ENCODE data around the gene TBC1D4. TPM values are rescaled to one million over a fixed set of nuclear protein-coding genes. Genes with fewer than 3 reads are reported as not detected.

Gene TBC1D4
- total and polyA plus RNA-seq, 10 of the 15 experiments (the other 5 are each of a cell fraction or from before 2014, with no cell fraction given), result 11.0 to 38.6 (median 25.5) TPM

DNA sequence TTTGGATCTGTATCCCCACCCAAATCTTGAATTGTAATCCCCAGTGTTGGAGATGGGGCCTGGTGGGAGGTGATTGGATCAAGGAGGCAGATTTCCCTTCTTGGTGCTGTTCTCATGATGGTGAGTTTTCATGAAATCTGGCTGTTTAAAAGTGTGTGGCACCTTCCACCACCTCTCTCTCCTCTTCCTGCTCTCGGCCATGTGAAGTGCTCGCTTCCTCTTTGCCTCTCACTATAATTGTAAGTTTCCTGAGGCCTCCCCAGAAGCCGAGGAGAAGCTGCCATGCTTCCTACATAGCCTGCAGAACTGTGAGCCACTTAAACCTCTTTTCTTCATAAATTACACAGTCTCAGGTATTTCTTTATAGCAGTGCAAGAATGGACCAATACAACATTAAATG lies 40.0 kb upstream of the TBC1D4 start:
- no TSS peak for BruUV-seq (replicated peaks)
- in situ Hi-C loops (cut with MboI) (no loop called here), intact Hi-C loops (cut with micrococcal nuclease; ENCODE audit: unreplicated experiment) (no loop called here)
- ChIA-PET POLR2A (interaction anchor here (0.6 kb wide), 1 partner anchor 142 kb away, joined by 5 read pairs; no protein-coding TSS in a partner anchor), RAD21 (ENCODE audit: unreplicated experiment) (no interaction called here), CTCF (interaction anchor here (1.4 kb wide), 2 partner anchors 8 to 12 kb away, joined by 3 to 4 read pairs; no protein-coding TSS in a partner anchor), SMC1A (ENCODE audit: uncharacterized antibody, unreplicated experiment) (no interaction called here)
- Histone ChIP-seq H3K36me3 (ENCODE audit: control insufficient read depth in 2 of 2, insufficient read depth in 2 of 2, low read length in 1 of 2) (no peaks in the 10 kb centered on the region), H3K4me2 (ENCODE audit: control insufficient read depth, insufficient read depth) (no peak overlapping the region), H3K9ac (ENCODE audit: control insufficient read depth, insufficient read depth, low read length) (no peak overlapping the region), H4K20me1 (ENCODE audit: control insufficient read depth, insufficient read depth) (no peaks in the 10 kb centered on the region), H3K79me2 (ENCODE audit: control insufficient read depth, insufficient read depth, low read length) (no peaks in the 10 kb centered on the region), H3K27ac (ENCODE audit: control insufficient read depth, insufficient read depth) (no peak overlapping the region), H2AFZ (ENCODE audit: control insufficient read depth, low read depth, low read length) (no peak overlapping the region; the same call in 1 of the 2 replicates), H3K4me1 (ENCODE audit: control insufficient read depth, insufficient read depth, low read length) (no peaks in the 10 kb centered on the region), H3K27me3 (replicated peaks in 1 of 2; ENCODE audit: control insufficient read depth in 2 of 2, insufficient read depth in 2 of 2, low read length in 1 of 2) (no peaks in the 10 kb centered on the region), H3K9me3 (replicated peaks; ENCODE audit: control insufficient read depth, insufficient read depth, low read length) (peaks cover 8% of the 10 kb centered on the region; the same call in 2 of the 3 replicates), H3K4me3 (no peak overlapping the region)
- DNase-seq (ENCODE audit: low read depth, low spot score) (no peak), FAIRE-seq (peak; percentile 52), ATAC-seq (no peak)
- 5% methylated on average over 3 of the region's 3 CpGs for WGBS (ENCODE audit: insufficient coverage, insufficient replicate concordance, low lambda C conversion rate, missing lambda C conversion rate)
- no peak for TF ChIP-seq JUND (IDR thresholded peaks at IDR 0.05; ENCODE audit: low read depth, low read length)
- TF ChIP-seq, protein P1, sequence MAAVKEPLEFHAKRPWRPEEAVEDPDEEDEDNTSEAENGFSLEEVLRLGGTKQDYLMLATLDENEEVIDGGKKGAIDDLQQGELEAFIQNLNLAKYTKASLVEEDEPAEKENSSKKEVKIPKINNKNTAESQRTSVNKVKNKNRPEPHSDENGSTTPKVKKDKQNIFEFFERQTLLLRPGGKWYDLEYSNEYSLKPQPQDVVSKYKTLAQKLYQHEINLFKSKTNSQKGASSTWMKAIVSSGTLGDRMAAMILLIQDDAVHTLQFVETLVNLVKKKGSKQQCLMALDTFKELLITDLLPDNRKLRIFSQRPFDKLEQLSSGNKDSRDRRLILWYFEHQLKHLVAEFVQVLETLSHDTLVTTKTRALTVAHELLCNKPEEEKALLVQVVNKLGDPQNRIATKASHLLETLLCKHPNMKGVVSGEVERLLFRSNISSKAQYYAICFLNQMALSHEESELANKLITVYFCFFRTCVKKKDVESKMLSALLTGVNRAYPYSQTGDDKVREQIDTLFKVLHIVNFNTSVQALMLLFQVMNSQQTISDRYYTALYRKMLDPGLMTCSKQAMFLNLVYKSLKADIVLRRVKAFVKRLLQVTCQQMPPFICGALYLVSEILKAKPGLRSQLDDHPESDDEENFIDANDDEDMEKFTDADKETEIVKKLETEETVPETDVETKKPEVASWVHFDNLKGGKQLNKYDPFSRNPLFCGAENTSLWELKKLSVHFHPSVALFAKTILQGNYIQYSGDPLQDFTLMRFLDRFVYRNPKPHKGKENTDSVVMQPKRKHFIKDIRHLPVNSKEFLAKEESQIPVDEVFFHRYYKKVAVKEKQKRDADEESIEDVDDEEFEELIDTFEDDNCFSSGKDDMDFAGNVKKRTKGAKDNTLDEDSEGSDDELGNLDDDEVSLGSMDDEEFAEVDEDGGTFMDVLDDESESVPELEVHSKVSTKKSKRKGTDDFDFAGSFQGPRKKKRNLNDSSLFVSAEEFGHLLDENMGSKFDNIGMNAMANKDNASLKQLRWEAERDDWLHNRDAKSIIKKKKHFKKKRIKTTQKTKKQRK (IDR thresholded peaks at IDR 0.05; ENCODE audit: low read depth, low read length), result no peak
- peak; percentile 12; the same call in 1 of the 2 replicates for TF ChIP-seq SPI1 (IDR thresholded peaks at IDR 0.05; ENCODE audit: borderline replicate concordance, insufficient read depth, low read depth, low read length)
- TF ChIP-seq ZNF217 (IDR thresholded peaks at IDR 0.05), result no peak

All from GM12878 (cell line).